Iris pigment epithelial cell (primary cell): ENCODE measurements around the gene OVOL2.
A peak's percentile ranks its signal among the peaks of the same experiment; 100 is the strongest.

Source experiments
- DNase-seq: peaks from one replicate; pipeline ENCODE4 v3.0.0-alpha.2; 2011; ENCODE audit warnings: low read depth

Gene OVOL2

DNA sequence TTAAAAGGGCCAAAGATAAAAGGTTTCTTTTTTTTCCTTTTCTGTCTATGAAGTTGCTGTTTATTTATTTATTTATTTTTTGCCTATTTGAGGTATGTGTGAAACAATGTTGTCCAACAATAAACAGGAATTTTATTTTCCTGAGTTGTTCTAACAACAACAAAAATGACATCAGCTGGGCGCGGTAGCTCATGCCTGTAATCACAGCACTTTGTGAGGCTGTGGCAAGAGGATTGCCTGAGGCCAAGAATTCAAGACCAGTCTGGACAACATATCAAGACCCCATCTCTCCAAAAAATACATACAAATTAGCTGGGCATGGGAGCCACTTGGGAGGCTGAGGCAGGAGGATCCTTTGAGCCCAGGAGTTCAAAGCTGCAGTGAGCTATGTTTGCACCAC is 44.8 kb downstream of the OVOL2 start:
- no peak for DNase-seq

DNA sequence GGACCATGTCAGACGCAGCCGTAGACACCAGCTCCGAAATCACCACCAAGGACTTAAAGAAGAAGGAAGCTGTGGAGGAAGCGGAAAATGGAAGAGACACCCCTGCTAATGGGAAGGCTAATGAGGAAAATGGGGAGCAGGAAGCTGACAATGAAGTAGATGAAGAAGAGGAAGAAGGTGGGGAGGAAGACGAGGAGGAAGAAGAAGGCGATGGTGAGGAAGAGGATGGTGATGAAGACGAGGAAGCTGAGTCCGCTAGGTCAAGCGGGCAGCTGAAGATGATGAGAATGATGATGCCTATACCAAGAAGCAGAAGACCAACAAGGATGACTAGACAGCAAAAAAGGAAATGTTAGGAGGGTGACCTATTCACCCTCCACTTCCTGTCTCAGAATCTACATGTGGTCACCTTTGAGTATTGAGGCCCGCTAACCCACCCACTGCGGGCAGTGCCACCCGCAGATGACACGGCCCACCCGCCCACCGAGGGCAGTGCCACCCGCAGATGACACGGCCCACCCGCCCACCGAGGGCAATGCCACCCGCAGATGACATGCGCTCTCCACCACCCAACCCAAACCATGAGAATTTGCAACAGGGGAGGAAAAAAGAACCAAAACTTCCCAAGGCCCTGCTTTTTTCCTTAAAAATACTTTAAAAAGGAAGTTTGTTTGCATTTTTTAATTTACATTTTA is 45.6 kb downstream of the OVOL2 start:
- no peak for DNase-seq

DNA sequence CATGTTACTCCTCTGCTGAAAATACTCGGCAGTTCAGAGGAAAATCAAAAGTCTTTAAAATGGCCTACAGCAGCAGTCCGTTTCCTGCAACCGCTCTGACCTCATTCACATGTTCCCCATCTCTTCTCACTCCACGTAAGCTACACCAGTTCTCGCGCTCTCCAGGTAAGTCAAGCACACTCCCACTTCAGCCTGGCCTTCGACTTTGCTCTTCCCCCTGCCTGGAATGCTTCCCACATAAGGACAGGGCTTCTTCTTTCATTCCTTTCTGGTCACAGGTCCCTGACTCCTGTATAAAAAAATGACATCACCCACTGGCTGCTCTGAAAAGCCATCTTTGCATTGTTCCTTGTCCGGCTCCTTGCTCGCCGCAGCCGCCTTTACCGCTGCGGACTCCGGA is 46.2 kb downstream of the OVOL2 start:
- no peak for DNase-seq

DNA sequence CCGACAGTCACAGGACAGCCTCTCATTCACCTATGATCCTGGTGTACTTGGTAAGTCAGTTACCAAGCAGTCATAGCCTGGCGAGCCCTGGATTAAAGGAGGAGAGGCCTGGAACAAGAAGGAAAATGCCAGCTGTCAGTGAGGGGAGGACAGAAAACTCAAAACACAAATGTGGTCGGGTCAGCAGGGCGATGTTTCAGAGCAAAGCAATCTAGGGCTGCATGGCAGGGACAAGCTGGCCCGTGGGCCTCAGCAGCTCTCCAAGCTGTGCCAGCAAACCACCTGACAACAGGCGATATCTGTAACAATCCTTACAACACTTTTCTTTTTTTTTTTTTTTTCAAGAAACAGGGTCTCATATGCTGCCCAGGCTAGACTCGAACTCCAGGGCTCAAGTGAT is 48.6 kb downstream of the OVOL2 start:
- no peak for DNase-seq

DNA sequence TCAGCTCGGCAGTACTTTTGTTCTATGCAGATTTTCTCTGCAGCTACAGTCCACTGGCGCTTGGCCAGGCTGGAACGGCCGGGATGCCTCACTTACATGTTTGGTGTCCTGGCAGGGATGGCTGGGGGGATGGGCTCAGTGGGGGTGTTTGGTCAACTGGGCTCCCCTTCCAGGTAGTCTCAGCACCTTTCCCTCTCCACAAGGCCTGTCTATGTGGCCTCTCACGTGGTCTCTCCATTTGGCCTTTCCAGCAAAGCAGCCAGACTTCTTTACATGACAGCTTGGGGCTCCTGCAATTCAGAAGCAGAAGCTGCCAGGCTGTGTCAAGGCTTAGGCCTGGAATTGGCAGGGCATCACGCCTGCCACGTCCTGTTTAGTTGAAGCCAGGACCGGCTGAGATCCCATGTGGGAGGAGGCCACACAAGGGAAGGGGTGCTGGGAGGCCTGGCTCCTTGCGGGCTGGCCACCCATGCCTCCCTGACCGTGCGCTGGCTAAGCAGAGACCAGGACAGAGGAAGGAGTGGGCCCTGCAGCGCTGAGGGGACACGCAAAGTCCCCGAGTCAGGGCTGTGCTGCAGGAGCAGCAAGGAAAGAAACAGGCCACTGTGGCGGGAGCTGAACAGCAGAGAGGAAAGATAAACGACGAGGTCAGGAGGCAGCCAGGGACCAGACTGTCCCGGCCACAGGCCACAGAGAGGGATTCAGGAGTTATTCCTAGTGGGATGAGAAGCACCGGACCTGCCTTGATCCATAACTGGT is 50.0 kb downstream of the OVOL2 start:
- peak; percentile 25 for DNase-seq

DNA sequence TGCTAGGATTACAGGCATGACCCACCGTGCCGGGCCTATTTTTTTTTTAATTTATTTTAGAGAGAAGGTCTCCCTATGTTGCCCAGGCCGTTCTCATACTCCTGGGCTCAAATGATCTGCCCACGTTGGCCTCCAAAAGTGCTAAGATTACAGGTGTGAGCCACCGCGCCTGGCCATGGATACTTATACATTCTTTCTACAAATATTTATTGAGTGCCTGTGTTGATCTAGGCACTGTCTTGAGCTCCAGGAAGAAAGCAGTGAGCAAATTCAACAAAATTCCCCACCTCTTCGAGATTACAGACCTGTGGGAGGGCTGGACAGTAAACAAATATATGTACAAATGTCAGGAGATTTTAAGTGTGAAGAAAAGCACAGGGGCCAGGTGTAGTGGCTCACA is 51.0 kb downstream of the OVOL2 start:
- no peak for DNase-seq

DNA sequence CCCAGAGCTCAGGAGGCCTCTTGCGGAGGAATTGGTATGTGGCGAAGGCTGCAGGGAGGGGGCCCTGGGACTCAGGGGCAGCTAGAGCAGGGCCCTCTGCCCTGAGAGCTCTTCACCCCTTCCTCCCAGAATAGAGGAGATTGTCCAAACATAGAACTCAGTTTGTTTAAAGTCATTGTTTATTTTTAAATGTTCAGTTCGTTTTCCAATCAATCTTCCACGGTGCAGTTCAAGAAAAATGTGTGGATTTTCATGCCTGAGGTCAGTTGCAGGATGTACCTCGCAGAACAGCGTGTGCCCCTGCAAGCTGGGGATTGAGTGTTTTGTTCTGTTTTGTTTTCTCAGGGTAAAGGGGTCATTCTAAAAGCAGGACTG is 51.7 kb downstream of the OVOL2 start:
- DNase-seq = peak; percentile 26

DNA sequence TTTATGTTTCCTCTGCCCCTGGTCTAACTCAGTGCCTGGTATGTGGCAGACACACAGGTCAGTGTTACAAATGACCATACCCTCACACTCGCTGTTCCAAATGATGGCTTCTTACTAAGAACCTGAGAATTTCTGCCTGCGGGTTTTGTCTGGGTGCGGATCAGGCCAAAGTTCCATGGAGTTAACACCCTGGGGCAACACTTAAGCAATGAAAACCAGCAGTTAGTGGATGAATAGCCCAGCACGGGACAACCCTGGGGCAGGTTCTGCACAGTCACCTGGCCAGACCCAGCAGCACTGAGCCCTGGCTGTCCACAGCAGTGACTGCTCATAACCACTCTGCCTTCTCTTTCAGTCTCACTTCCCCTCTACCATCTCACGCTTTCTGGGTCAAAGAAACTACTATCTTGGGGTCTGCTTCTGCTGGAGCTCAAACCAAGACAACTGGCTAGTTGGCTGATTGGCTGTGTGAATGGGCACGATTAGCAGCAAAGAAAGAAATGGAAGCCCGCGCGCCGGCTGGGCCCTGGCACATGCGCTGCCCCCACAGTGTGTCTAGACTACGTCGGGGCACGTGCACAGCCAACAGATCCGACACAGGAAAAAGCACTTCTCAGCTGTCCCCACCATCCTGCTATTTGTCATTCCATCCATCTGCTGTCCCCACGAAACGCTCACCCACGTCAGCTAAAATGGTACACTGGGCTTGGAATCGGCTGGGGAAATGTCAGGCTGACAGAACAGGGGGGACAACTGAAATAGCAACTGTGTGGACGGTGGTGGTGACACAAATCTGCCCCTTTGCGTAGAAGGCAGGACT is 52.3 kb downstream of the OVOL2 start:
- no peak for DNase-seq

DNA sequence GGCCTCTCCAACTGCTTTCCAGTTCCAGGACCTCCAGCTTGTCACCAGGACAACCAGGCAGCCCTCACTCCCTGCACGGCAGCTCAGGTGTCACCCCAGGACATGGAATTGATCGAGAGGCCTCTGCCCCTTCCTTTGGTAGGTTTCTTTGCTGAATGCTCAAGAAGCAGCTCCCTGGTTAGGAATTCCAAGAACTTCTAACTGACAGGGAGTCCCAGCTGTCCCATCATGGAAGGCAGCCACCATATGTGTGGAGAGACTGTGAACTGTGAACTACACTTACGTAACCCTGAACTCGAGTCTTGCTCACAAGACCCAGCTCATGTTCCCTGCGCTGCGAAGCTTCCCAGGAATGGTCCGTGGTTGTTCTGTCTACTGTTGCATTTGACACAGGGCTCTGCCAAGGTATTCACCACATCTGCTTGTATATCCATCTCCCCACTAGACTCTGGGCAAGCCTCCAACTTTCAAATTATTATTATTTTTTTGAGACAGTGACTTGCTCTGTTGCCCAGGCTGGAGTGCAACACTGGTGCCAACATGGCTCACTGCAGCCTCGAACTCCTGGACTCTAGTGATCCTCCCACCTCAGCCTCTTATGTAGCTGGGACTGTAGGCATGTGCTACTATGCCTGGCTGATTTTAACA is 53.2 kb downstream of the OVOL2 start:
- peak; percentile 75 for DNase-seq

DNA sequence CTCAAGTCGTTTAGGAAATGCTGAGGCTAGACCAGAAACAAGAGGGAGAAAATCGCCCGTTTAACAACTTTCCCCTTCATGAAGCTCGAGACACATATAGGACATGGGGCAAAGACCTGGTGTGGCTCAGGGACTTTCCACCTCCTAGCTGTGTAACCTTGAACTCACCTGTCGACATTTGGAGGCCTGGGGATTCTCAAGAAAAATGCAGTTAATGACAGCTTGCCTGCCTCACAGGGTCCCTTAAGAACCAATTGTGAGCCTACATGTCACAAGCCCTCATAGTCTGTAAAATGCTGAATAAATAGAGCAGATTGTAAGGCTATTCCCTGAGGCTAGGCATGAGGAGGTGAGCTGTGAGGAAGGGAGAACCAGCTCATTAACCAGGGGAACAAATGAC is 53.8 kb downstream of the OVOL2 start:
- DNase-seq = no peak

DNA sequence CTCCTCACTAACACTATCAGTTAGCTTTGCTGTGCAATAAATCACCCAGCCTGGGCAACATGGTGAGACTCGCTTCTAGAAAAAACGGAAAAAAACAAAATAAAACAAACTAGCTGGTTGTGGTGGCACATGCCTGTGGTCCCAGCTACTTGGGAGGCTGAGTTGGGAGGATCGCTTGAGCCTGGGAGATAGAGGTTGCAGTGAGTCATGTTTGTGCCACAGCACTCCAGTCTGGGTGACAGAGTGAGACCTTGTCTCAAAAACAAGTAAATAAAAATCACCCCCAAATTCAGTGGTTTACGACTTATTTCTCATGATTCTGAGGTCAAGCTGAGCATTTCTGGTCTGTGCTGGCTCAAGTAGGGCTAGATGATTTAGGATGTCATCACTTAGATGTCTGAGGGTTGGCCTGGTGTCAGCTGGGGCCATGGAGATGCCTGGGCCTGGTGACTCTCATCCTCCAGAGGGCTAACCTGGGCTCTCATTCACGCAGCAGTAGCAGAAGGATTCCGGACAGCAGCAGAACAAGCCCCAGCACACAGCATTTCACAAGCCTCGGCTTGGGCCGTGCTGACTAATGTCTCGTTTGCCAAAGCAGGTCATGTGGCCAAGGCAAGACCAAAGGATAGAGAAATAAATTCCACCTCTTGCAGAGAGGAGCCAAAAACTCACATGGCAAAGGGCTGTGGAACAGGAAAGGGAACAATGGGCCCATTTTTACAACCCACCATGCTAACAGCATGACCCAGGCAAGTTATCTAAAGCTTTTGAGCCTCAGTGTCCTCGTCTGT is 56.4 kb downstream of the OVOL2 start:
- DNase-seq = peak; percentile 94

DNA sequence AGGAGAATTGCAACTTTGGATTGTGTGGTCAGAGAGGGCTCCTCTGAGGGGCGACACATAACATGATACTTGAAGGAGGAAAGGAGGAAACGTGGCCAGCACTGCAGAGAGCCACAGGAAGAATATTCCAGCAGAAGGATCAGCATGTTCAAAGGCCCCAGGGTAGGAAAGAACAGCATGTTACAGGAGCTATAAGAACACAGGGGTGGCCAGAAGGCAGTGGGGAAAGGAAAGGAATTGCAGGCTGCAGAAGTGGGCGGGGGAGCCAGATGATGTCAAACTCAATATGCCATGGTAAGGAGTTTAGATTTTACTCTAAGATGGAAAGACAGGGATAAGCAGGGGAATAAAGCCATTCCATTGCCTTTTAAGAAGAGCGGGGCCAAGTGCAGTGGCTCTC is 58.1 kb downstream of the OVOL2 start:
- no peak for DNase-seq

DNA sequence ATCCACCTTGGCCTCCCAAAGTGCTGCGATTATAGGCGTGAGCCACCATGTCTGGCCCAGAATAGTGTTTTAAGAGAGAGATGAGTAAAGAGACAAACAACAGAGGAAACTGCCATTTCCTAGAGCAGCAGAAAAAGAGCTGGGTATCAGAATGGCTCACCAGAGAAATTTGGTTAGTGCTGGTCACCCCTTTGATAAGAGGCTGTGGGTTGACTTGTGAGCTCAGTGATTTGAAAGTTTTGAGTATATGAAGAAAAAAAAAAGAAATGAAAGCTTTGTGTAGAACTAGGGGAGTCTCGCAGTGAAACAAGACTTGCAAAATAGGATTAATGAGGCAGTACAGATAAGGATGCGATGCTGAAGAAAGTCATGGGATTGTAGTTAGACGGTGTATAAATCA is 59.3 kb downstream of the OVOL2 start:
- no peak for DNase-seq

DNA sequence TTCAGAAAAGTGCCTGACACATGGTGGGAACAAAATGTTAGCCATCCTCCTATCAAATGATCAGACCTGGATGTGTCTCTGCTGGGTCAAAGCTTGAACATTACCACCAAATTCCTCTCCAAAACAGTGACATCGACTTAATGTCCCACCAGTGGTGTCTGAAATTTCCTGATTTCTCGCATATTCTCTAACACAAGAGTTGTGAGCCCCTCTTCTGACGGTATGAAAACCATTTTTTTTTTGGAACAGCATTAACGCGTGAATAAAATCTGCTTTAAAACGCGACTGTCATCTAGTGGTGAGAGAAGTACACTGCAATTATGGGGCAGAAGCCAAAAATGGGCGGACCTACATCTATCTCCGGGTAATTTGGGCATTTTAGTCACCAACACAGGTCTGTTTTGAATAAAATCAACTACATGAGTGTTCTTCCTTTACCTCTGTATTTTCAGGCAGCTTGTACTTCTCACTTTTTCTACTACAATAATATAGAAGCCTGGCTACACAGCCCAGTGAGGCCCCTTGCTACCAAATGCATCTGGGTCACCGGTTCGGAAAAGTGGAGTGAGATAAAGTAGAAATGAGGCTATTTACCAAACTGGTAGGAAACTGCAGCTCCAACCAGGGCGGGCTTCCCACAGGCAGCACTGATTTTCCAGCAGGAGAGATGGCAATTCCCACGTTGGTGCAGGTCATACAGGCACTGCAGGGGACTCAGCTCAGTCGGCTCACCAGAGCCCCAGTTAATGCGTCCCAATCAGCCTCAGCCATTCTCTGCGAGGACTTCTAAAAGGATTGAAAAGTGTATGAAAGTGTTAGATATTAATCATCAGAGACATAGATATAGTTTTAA is 61.5 kb downstream of the OVOL2 start:
- DNase-seq = peak; percentile 63

DNA sequence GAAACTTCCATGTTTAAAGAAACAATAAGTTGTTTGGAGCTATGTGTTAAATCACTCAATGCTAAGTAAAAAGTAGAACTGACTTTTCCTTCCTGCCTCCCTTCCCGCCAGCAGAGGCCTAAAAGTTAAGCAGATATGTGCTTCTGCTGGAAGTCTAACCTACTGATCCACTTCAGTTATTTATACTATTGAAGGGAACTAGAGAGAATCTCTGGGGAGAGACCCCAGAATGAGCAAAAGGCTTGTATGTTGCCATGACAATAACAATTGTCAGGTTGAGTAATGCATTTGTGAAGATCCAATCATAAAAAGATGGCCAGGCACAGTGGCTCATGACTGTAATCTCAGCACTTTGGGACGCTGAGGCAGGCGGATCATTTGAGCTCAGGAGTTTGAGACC is 64.2 kb downstream of the OVOL2 start:
- no peak for DNase-seq

DNA sequence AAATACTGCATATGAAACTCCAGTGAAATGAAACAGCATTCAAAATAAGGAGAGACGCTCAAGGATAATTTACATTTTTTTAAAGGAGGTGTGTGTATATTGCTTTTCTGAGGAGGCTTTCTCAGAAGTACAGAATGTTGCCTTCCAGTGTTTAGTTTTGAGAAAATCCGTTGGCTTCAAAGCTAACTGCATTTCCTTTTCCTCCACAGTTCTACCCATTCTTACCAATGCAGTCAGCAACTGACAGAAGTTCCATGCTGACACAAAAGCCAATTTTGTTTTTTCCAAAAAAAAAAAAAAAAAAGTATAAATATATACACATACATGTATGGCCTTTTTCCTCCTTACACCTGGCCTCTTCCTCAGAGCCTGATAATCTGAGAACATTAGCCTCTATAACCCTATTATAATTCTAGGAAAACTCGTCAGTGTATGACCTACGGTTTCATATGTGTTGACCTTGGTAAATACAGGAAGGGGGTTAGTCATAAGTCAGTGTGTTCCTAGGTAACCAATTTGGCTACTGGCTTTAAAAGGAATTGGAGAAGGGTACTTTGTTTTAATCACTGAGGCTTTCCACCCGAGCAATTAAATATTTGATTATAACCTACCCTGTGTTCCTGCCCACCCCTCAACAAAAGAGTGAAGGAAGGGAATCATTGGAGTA is 64.7 kb downstream of the OVOL2 start:
- peak; percentile 57 for DNase-seq

DNA sequence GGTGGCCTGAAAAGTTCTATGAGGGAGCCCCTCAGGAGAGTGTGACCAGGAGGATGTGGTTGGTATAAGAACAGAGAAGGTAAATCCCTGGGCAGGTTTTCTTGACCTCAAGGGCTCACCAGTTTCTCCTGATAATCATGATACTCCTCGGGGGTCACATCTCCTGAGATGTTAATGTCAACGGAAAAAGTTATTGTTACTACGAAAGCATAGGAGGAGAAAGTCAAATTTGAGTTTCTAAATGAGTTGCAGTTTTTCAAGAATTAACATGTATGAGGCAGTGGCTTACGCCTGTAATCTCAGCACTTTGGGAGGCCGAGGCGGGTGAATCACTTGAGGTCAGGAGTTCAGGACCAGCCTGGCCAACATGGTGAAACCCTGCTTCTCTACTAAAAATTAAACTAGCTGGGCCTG is 65.5 kb downstream of the OVOL2 start:
- DNase-seq = peak; percentile 38

DNA sequence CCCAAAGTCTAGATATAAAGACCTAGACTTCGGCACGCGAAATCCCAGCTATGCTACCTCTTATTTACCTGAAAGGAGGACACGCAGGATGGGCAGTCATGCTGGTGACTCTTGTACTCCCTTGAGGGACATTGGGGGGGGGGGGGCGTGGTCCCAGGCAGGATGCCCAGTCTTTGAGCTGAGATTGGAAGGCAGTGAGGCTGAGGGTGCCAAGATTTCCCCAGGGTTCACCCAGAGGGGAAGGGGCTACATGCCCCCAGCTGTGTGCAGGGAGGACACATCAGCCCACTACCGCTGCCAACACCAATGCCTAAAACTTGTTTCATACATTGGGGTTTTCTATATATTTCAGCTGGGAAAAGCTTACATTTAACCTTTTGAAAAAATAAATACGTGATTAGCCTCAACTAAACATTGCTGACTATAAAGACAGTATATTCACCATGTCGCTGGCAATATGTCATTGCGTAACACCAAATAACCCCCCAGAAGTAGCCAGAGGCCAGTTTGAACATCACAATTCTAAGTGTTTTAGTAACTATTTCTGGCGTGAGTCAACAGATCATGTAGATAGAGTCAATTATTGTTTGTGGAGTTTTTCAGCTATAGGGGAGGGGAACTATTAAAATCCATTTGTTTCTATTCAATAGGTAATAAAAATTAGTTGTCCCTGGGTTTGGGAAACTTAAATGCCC is 67.3 kb downstream of the OVOL2 start:
- peak; percentile 80 for DNase-seq

DNA sequence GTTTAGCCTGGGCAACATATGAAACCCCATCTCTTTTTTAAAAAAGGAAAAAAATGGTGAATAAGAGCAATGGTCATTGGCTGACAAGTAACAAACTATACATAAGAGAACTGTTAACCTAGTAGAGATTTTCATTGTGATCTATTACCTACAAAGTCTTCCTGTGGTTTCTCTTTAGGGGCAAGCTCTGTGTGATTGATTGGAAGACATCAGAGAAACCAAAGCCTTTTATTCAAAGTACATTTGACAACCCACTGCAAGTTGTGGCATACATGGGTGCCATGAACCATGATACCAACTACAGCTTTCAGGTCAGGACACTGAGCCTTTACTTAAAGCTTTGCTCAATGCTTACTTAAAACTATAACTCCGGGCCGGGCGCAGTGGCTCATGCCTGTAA is 69.7 kb downstream of the OVOL2 start:
- no peak for DNase-seq
